Endometrium (tissue), 2 donors: ENCODE measurements around the gene COLGALT1.
"Not testable (repeated sequence)": the region's sequence is repeated elsewhere in the genome, so short reads cannot be mapped to it uniquely, and the experiment has no call there.

Source experiments
- FAIRE-seq: peaks from 2 replicates; lab custom pipeline; 2012; peaks lifted over from hg19 to GRCh38; lab: Jason Lieb, UNC
- donor health status: control.
- donor health status: control.

COLGALT1 gene

DNA sequence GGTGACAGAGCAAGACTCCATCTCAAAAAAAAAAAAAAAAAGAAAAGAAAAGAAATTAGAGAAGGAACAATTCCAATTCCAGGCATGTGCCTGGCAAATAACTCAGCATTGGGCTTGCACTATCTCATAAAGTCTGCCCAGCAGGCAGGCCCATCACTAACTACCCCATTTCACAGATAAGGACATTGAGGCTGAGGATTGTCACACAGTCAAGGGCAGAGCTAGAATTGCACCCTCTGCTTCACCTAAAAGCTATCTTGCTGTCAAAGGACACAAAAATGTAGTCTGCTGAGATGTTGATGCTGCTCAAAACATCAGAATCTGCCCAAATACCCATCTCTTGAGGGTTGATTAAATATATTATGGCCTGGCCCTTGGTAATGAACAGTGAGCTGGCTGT is 20.7 kb upstream of the COLGALT1 start:
- no peak for FAIRE-seq

DNA sequence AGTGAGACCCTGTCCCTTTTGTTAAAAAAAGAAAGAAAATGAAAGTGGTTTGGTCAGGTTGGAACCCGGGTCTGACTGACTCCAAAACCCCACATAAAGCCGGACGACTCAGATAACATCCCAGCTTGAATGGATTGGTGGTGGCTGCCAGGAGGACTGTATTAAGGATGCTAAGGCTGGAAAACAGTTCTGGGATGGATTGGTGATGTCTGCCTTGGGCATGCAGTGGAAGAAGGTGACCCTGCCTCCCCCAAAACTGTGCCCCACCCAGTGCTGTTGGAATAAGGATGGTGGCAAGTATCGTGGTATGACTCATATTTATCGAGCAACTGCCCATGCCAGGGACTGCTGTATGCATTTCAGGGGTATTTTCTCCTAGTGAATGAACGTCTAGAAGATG is 18.5 kb upstream of the COLGALT1 start:
- no peak for FAIRE-seq

DNA sequence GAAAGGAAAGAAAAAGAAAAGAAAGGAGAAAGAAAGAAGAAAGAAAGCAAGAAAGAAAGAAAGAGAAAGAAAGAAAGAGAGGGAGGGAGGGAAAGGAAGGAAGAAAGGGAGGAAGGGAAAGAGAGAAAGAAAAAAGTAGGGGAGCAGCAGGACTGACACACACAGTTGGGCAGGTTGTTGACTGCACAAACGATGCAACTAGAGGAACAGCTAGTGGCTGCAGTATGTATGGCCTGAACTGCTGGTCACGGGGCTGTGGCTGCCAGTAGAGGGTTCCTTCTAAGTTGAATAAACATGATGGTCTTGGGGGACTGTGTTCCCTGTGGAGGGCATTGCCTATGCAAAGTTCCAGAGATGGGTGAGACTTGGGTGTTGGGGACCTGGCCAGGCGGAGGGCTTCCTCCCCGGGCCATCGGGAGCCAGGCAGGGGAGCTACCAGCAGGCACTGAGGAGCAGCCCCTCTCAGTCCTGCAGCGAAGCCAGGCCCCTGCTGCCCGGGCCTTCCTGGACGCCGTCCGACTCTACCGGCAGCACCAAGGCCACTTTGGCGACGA is 16.7 kb upstream of the COLGALT1 start:
- no peak for FAIRE-seq

DNA sequence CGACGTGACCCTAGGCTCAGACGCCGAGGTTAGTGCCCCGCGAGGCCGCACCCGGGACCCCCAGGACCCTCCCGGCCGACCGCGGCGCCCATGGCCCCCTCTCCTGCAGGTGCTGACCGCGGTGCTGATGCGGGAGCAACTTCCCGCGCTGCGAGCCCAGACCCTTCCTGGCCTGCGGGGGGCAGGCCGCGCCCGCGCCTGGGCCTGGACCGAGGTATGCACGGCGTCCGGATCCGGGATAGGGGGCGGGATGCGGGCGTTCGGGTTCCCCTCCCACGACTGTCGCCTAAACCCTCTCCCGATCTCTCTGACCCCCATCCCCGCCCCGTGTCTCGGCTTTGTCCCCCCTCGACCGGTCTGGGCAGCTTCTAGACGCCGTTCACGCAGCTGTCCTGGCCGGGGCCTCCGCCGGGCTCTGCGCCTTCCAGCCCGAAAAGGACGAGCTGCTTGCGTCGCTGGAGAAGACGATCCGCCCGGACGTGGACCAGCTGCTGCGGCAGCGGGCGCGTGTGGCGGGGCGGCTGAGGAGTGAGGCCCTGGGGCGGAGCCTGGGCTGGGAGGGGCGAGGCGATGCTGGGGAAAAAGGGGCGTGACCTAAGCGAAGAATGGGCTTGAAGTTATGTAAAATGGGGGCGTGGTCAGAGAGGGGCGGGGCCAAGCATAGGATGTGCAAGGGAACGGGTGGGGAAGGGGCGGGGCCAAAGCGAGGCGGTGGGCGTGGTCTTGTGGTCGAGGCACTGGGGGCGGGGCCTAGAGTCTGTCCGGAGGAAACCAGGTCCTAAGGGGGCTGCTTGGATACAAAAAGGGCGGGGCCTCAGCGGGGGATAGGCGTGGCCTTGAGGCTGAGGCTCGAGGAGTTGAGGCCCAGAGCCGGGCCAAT is 16.0 kb upstream of the COLGALT1 start:
- FAIRE-seq: no peak

DNA sequence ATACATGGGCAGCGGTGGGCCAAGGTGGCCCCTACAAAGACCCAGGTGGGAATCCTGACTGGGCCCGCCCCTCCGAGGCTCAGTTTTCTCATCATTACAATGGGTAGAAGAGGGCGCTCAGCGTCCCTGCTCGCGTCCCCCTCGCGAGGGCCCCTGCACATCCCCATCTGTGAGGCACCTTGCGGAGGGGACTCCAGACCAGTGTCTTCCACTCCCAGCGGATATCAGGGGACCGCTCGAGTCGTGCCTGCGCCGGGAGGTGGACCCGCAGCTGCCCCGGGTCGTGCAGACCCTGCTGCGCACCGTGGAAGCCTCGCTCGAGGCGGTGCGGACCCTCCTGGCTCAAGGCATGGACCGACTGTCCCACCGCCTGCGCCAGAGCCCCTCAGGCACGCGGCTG is 15.3 kb upstream of the COLGALT1 start:
- no peak for FAIRE-seq

DNA sequence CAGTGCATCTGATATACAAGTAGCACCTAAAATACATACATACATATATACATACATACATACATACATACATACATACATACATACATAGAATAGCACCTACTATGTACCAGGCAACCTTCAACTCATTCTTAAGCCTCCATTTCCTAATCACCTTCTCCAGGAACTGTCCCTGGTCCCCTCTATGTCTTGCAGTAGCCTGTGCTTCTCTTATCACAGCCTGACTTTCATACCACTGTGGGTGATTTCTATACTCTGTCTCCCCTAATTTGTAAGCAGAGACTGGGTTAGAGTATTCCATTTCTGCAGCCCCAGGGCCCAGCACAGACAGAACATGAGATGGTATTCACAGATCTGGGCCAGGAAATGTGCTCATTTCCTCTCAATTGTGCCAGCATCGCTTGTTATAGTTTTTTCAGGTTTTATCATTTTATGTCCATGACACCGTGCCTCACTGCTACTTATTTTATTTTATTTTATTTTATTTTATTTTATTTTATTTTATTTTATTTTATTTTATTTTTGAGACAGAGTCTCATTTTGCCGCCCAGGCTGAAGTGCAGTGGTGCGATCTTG is 14.2 kb upstream of the COLGALT1 start:
- no peak for FAIRE-seq

DNA sequence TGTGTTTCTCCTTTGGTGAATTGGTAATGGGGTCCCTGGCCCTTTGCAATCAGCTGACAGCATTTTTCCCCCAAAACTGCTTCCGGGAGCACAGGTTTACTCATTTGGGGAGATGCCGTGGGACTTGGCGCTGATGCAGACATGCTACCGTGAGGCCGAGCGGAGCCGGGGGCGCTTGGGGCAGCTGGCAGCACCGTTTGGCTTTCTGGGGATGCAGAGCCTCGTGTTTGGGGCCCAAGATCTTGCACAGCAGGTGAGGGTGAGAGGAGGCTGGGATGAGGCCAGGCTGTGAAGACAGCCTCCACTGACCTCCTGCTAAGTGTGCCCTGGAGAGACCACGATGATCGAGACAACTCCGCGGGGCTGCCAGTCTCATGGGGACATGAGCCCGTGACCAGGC is 13.4 kb upstream of the COLGALT1 start:
- FAIRE-seq: no peak

DNA sequence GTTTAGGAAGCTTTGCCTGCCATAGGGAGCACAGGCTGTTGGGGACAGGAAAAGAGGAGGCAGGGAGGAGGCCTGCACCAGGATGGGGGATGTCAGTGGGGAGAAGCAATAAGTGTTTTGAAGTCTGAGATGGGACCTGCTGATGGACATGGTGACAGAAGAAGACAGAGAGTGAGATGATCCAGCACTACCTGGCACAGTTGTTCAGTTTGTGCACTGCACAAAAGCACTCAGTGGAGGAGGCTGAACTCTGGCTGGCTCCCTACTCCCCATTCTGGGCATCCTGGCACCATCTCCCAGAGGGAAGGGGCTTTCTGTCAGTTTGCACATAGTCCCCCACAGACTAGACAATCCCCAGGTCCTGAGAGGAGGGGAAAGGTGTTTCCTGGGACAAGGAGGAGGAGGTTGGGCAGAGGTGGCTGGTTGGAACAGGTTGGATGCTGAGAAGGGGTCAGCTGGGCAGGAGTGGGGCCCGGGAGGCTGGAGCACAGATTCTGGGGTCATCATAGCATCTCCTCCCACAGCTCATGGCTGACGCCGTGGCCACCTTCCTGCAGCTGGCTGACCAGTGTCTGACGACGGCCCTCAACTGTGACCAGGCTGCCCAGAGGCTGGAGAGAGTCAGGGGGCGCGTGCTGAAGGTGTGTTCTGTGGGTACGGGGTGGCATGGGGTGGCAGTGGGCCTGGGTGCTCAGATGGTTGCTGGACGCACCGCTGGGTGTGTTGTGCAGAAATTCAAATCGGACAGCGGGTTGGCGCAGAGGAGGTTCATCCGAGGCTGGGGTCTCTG is 12.5 kb upstream of the COLGALT1 start:
- FAIRE-seq: no peak

DNA sequence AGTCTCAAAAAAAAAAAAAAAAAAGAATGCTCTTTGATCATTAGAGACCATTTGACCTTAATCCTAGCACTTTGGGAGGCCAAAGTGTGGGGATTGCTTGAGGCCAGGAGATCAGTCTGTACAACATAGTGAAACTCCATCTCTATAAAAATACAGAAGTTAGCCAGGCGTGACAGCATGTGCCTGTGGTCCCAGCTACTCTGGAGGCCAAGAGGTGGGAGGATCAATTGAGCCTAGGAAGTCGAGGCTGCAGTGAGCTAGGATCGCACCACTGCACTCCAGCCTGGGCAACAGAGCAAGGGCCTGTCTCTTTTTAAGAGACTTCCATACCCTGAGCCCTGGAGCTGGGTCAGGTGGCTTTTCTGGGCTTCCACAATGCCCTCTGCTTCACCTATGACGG is 11.5 kb upstream of the COLGALT1 start:
- no peak for FAIRE-seq

DNA sequence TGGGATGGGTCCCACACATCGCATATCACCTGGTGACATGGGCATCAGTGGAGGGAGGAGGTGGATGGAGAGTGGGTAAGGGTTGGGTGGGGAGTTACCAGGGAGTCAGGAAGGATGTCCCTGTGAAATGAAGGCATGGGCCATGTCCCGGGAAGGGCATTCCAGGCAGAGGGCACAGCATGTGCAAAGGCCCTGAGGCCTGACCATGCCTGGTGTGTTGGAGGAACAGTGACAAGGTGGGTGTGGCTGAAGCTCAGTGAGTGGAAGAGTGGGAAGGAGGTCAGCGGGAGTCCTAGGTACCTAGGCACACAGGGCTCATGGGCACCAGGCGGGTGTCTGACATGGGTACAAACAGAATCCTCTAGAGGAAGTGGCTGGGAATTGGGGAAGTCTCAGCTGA is 11.0 kb upstream of the COLGALT1 start:
- FAIRE-seq: no peak

DNA sequence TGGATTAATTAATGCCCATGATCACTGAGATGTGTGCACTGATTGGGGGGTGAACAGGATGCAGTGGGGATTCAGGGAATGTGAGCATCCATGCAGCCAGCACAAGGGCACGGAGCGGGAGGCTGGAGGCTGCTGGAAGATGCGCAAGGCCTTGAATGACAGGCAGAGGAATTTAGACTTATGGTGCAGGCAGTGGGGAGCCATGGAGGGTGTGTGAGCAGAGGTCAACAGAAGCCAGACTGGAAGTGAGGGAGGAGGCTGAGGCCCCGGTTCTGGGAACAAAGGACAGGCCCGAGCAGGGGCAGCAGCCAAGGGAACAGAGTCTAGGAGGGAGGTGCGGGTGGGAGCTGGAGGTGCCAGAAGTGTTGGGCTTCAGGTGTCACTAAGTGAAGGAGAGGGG is 7.3 kb upstream of the COLGALT1 start:
- no peak for FAIRE-seq

DNA sequence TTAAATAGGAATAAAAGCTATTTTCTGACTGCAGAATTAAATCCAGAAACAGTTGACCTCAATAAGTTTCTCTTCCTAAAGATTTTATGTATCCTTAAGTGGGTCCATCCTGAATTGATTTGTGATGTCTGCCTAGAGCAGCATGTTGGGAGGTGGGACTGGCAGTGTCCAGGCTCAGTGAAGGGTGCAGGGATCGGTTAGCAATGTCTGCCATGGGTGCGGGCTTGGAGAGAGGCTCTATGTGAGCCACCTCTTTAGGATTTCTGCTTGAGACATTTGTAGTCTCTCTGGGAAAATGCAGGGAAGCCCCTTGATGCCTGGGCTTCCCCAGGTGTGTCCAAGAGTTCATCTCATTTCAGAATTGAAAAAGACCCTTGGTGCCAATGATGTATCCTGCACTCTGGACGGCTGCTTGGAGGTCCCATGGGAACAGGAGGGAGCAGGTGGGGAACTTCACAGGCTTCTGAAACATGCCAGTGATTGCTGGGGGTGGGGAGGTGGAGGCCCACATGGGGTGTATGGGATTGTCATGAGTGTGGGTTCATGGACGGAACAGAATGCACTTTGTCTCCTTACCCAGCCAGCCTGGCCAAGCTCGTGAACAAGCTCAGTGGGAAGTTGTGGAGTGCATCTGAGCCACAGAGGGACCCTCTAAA is 6.2 kb upstream of the COLGALT1 start:
- no peak for FAIRE-seq

DNA sequence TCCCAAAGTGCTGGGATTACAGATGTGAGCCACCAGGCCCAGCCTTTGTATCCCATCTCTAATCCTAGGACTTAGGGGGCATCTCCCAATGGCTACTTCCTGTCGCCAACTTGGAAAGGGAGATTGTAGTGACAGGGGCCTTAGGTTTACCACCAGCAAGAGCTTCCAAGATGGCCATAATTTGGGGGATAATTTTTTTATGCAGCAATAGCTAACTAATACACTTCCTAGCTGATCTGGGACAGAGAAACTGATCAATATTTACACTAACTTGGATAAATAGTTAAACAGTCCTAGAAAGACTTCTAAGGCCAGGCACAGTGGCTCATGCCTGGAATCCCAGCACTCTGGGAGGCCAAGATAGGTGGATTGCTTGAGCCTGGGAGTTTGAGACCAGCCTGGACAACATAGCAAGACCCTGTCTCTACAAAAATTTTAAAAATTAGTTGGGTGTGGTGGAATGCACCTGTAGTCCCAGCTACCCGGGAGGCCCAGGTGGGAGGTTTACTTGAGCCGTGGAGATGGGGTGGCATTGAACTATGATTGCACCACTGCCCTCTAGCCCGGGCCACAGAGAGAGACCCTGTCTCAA is 5.3 kb upstream of the COLGALT1 start:
- FAIRE-seq: no peak

DNA sequence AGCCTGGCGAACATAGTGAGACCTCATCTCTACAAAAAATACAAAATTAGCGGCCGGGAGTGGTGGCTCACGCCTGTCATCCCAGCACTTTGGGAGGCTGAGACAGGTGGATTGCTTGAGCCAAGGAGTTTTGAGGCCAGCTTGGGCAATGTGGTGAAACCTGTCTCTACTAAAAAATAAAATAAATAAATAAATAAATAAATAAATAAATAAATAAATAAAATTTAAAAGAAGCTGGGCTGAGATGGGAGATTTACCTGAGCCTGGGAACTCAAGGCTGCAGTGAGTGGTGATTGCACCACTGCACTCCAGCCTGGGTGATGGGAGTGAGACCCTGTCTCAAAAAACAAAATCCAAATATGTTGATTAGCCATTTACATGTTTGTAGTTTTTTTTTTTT is 2.7 kb upstream of the COLGALT1 start:
- FAIRE-seq: not testable (repeated sequence)

DNA sequence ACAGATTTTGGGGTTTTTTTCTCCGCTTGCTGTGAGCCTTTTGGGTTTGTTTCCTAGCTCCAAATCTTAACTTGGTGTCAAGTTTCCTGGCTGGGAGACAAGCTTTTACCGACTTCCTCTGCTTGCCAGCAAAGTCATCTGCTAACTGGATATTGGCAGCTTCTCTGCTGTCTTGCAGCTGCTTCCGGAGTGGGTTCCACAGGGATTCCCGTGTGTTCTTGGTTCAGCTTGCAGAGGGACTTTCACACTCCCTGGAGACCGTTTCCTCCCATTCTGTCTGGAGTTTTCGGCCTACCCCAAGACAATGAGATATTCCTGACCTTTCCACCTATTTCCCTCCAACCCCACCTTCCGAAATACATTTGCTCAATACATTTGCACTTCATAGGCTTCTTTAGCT is 2.2 kb upstream of the COLGALT1 start:
- peak; percentile 89 for FAIRE-seq

DNA sequence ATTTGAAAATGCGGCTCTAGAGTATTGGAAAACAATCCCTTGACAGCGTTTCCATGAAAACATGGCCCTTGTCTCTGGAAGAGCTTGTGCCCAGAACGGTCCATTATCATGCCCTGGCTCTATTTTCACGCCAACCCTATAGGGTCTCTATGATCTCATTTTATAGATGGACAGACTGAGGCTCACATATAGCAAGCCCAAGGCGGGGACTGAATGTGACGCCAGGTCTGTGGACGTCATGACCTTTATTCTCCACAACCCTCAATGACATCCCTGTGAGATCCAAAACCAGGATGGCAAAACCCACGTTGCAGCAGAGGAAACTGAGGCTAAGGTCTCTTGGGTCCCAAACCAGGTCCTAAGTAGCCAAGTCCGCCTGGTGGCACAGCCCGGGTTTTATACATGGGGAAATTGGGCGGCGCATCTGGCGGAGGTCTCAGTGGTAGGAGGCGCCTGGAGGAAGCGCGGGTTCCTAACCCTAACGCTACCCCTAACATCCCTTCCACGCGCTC is 425 bp upstream of the COLGALT1 start:
- no peak for FAIRE-seq

DNA sequence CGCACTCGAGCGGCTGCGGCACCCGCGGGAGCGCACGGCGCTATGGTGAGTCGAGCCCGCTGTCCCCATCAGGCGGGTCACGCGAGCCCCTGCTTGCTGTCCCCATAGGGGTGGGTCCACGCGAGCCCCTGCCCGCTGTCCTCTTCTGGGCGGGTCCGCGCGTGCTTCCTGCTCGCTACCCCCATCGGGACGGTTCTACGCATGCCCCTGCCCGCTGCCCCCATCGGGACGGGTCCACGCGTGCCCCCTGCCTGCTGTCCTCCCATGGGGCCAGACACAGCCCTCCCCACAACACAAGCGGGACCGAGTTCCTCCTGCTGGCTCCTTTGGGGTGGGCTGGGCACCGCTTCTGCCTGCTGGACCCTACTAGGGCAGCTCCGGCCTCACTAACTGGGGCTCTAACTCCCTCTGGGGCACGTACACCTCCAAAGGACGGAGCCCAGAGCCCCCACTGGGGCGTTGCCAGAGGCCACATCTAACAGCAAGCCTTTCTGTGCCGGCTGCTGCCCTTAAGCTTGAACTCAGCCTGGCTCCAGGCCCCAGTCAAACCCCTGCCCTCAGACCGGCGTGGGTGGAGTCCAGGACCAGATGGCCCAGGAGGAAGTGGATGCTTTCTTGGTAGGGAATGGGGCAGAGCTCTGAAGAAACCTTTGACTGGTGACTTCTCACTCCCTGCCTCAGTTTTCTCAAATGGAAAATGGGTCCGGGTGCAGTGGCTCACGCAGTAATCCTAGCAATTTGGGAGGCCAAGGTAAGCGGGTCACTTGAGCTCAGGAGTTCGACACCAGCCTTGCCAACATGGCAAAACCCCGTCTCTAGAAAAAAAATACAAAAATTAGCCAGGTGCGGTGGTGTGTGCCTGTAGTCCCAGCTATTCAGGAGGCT is 722 bp downstream of the COLGALT1 start:
- FAIRE-seq: no peak

DNA sequence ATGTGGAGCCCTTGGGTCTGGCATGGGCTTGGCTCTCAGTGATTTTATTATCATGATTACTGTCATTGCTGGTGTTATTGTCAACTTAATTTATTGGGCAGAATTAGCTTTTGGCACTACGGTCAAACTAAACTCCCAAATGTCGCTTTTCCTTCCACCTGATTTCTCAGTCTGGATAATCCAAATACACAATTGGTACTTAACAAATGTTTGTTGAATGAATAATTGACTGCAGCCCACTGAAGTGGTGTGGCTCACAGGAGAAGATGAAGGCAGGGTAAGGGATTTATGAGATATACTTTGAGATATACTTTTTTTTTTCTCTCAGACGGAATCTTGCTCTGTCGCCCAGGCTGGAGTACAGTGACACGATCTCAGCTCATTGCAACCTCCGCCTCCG is 1.5 kb downstream of the COLGALT1 start:
- FAIRE-seq: no peak

DNA sequence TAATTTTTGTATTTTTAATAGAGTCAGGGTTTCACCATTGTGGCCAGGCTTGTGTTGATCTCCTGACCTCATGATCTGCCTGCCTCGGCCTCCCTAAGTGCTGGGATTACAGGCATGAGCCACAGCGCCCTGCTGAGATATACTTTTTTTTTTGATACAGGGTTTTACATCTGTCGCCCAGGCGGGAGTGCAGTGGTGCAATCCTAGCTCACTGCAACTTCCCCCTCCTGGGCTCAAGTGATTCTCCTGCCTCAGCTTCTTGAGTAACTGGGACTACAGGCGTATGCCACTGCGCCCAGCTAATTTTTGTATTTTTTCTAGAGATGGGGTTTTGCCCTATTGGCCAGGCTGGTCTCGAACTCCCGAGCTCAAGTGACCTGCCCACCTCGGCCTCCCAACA is 2.0 kb downstream of the COLGALT1 start:
- no peak for FAIRE-seq

DNA sequence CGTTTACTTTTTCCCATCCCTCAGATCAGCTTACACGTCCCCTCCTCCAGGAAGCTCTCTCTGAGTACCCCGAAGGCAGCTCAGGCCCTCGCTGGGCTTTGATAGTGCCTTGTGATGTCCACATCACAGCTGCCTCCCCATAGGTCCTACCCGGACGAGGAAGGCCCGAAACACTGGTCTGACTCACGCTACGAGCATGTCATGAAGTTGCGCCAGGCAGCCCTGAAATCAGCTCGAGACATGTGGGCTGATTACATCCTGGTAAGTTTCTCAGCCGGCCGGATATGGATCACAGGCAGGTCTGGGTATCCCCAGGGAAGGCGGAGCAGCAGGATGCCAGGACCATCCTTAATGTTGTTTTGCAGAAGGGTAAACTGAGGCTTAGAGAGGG is 4.8 kb downstream of the COLGALT1 start:
- no peak for FAIRE-seq

DNA sequence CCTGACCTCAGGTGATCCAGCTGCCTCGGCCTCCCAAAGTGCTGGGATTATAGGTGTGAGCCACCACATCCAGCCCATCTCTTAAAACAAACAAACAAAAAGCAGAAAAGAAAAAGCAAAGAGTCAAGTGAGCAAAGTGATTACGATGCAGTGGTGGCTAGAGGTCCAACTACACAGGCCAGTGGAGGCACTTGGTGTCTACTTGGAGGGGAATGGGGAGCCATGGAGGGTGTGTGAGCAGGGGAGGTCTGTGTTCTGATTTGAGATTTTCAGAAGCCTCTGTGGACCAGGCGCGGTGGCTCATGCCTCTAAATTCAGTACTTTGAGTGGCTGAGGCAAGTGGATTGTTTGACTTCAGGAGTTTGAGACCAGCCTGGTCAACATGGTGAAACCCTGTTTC is 6.6 kb downstream of the COLGALT1 start:
- no peak for FAIRE-seq
